Esophagus muscularis mucosa (tissue), 4 donors: ENCODE results near the gene FREM3. TPM values are rescaled to one million over a fixed set of nuclear protein-coding genes. Genes with fewer than 3 reads are reported as not detected.

Source experiments
- DNase-seq: peaks from one replicate; pipeline ENCODE4 v3.0.0-alpha.2; 2017; ENCODE audit errors: extremely low spot score
- H3K27ac ChIP-seq, 4 donors: fragments of 200-600 bp; sonication (generic); replicated peaks in 1 of 4; 1 replicate in 3 of 4; 2 replicates in 1 of 4; pipeline ENCODE4 v1.5.1; 2016 to 2019; ENCODE audit warnings: mild to moderate bottlenecking in 1 of 4
- H3K27me3 ChIP-seq, 4 donors: fragments of 200-600 bp; sonication (generic); one replicate each; pipeline versions ENCODE4 v1.5.1 to v1.6.0; 2016 to 2019
- H3K36me3 ChIP-seq, 4 donors: fragments of 200-600 bp; sonication (generic); one replicate each; pipeline ENCODE4 v1.5.1; 2016 to 2019
- H3K4me1 ChIP-seq, 4 donors: fragments of 200-600 bp; sonication (generic); one replicate each; pipeline ENCODE4 v1.5.1; 2016 to 2019
- H3K4me3 ChIP-seq, 4 donors: fragments of 200-600 bp; sonication (generic); 1 replicate in 2 of 4; 2 replicates in 2 of 4; pipeline ENCODE4 v1.5.1; 2016 to 2019; ENCODE audit warnings: mild to moderate bottlenecking in 4 of 4, moderate library complexity in 1 of 4
- H3K9me3 ChIP-seq, 4 donors: fragments of 200-600 bp; sonication (generic); 1 replicate in 3 of 4; 2 replicates in 1 of 4; pipeline ENCODE4 v1.5.1; 2016 to 2019
- EP300 ChIP-seq: sonication (generic); formaldehyde crosslinking; IDR thresholded peaks from one replicate; pipeline ENCODE4 v1.6.1; 2017; ENCODE audit warnings: antibody characterized with exemption
- POLR2A ChIP-seq: fragments of 450-650 bp; IDR thresholded peaks from one replicate; pipeline ENCODE4 v1.6.1; 2017; ENCODE audit warnings: antibody characterized with exemption, moderate library complexity, mild to moderate bottlenecking, low read depth
- POLR2AphosphoS5 ChIP-seq, 2 donors: sonication (generic); formaldehyde crosslinking; IDR thresholded peaks; one replicate each; pipeline ENCODE4 v1.6.1; 2017; ENCODE audit warnings: antibody characterized with exemption in 2 of 2
- WGBS: methylation state at CpG from one replicate; pipeline ENCODE4 v1.1.5; 2018; 5-methylcytosine and 5-hydroxymethylcytosine counted together
- intact Hi-C: fragments of 100-400 bp; cut with DNase I; formaldehyde crosslinking; loops from one replicate; pipeline ENCODE4 v1.15.1; 2023
- total RNA-seq, 4 donors: library from RNA; depleted of rRNA; stranded (reverse); fragments of >200 nt; gene quantifications; one replicate each; pipeline versions ENCODE4 v1.1.0 to v1.2.1, GENCODE V29; 2016
- TF ChIP-seq, protein P1 (sequence below), 3 experiments: fragments of 200-600 bp in 2 of 3; fragments of 450-650 bp in 1 of 3; sonication (generic) in 2 of 3; IDR thresholded peaks; one replicate each; pipeline ENCODE4 v1.5.1; 2017 to 2019; ENCODE audit warnings: antibody characterized with exemption in 3 of 3, mild to moderate bottlenecking in 2 of 3, moderate library complexity in 1 of 3

The FREM3 gene
- total RNA-seq, 4 donors from 2014 or later: not detected

DNA sequence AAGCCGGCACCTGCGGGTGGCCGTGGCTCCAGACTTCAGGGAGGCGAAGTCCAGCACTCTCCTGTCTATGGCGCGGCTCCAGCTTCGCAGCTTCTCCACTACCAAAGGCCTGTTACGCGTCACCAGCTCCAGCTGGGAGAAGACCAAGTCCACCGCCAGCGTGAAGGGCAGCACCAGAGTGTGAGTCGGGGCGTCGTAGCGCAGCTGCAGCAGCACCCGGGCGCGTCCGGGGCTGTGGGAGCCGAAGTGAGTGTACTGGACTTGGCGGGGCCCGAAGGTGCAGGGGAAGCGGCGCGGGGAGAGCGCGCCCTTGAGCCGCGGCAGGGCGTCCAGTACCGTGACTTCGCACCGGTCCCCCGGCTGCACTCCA is 444 bp downstream of the FREM3 start:
- Histone ChIP-seq H3K4me3 (peak overlapping the region; percentile 41 to 54 (median 46)), H3K4me1 (peaks cover 15 to 23% (median 19%) of the 10 kb centered on the region in 4 donors), H3K27me3 (peaks cover 0 to 43% (median 18%) of the 10 kb centered on the region in 4 donors), H3K9me3 (no peaks in the 10 kb centered on the region), H3K27ac (no peak overlapping the region), H3K36me3 (no peaks in the 10 kb centered on the region)
- DNase-seq: no peak
- TF ChIP-seq EP300: no peak
- TF ChIP-seq POLR2A: no peak
- TF ChIP-seq, protein P1, sequence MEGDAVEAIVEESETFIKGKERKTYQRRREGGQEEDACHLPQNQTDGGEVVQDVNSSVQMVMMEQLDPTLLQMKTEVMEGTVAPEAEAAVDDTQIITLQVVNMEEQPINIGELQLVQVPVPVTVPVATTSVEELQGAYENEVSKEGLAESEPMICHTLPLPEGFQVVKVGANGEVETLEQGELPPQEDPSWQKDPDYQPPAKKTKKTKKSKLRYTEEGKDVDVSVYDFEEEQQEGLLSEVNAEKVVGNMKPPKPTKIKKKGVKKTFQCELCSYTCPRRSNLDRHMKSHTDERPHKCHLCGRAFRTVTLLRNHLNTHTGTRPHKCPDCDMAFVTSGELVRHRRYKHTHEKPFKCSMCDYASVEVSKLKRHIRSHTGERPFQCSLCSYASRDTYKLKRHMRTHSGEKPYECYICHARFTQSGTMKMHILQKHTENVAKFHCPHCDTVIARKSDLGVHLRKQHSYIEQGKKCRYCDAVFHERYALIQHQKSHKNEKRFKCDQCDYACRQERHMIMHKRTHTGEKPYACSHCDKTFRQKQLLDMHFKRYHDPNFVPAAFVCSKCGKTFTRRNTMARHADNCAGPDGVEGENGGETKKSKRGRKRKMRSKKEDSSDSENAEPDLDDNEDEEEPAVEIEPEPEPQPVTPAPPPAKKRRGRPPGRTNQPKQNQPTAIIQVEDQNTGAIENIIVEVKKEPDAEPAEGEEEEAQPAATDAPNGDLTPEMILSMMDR (IDR thresholded peaks at IDR 0.05): no peak
- TF ChIP-seq POLR2AphosphoS5 (IDR thresholded peaks at IDR 0.05): no peak
- intact Hi-C loops: no loop called here
- WGBS: 2% methylated on average over 7 of the region's 34 CpGs

DNA sequence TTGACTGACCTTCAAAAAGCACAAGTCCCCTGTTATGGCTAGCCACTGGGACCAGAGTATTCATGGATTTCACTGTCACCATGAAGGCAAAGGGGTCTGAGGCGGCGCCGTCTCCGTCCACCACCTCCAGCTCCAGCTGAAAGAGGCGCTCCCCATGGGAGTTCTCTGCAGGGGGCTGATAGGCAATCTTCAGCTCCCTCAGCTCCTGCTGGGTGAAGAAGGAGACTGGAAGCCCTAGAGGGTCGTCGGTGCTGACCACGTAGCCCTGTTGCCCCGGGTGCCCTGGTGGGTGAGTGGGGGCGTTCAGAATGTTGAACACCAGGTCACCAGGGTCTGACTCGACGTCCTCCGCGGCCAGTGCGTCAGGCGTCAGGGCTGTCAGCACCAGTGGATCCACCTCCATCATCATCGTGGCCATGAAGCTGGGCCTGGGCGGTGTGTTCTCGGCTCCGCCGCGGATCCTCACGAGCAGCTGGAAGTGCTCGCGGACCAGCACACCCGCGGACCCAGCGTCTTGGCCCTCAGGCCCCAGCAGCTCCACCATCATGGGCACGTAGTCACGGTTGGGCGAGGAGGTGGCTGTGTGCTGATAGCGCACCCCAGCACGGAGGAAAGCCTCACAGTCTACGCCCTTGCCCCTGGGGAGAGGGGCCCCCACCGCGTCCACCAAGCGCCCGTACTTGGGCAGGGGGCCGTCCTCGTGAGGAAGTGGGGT is 987 bp downstream of the FREM3 start:
- no peak for TF ChIP-seq POLR2AphosphoS5 (IDR thresholded peaks at IDR 0.05)
- TF ChIP-seq POLR2A: no peak
- TF ChIP-seq EP300: no peak
- TF ChIP-seq, protein P1 (IDR thresholded peaks at IDR 0.05): no peak

DNA sequence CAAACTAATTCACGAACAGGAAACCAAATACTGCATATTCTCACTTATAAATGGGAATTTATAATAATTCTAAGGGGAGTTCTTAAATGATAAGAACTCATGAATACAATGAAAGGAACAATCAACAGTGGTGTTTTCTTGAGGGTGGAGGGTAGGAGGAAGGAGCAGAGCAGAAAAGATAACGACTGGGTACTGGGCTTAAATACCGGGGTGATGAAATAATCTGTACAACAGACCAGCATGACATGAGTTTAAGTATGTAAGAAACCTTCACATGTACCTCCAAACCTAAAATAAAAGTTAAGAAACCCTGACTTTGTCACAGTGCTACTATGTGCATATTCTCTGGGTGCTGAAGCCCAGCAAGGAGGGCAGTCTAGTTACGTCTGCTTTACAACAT is 6.6 kb downstream of the FREM3 start:
- TF ChIP-seq POLR2AphosphoS5 (IDR thresholded peaks at IDR 0.05) (no peak), EP300 (no peak), POLR2A (no peak)
- TF ChIP-seq, protein P1 (IDR thresholded peaks at IDR 0.05): no peak
- Histone ChIP-seq H3K36me3 (no peaks in the 10 kb centered on the region), H3K27ac (no peak overlapping the region), H3K4me1 (no peaks in the 10 kb centered on the region), H3K27me3 (peaks cover 0 to 21% (median 0%) of the 10 kb centered on the region in 4 donors), H3K9me3 (no peaks in the 10 kb centered on the region), H3K4me3 (no peak overlapping the region)
- no peak for DNase-seq
- intact Hi-C loops: no loop called here
- WGBS: 93% methylated on average over 4 of the region's 4 CpGs

More for the DNA sequence above, 987 bp downstream of the FREM3 start:
- H3K36me3 ChIP-seq: no peaks in the 10 kb centered on the region
- no peaks in the 10 kb centered on the region for H3K9me3 ChIP-seq
- no peak overlapping the region for H3K27ac ChIP-seq
- WGBS: 66% methylated on average over 14 of the region's 40 CpGs
- H3K27me3 ChIP-seq: peaks cover 0 to 43% (median 18%) of the 10 kb centered on the region in 4 donors
- H3K4me1 ChIP-seq: peaks cover 15 to 23% (median 19%) of the 10 kb centered on the region in 4 donors
- no peak for DNase-seq
- intact Hi-C loops: no loop called here
- peak overlapping the region; percentile 41 to 54 (median 46) for H3K4me3 ChIP-seq

DNA sequence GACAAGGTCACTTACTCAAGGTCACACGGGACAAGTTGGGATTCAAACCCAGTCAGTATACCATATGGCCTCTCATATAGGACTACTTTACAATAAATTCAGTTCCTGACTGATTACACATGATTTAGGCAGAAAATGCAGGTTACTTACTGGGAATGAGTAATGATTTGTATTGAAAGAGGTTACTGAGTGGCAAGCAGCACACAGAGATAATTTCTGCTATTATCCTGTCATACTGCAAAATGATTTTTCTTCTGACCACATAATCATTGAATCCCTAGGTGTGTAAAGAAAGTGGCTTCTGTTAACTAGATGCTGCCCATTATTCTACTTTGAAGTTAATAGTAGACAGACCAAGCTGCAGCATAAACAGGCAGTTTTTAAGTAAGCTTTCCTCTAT is 8.2 kb downstream of the FREM3 start:
- no peak overlapping the region for H3K27ac ChIP-seq
- no peaks in the 10 kb centered on the region for H3K9me3 ChIP-seq
- whole genome bisulfite sequencing: 95% methylated on average over 1 of the region's 1 CpG
- no peaks in the 10 kb centered on the region for H3K4me1 ChIP-seq
- no peaks in the 10 kb centered on the region for H3K36me3 ChIP-seq
- intact Hi-C loops: no loop called here
- no peak overlapping the region for H3K4me3 ChIP-seq
- peaks cover 0 to 5% (median 0%) of the 10 kb centered on the region in 4 donors for H3K27me3 ChIP-seq
- DNase-seq: no peak
- TF ChIP-seq EP300 (no peak), POLR2A (no peak), POLR2AphosphoS5 (IDR thresholded peaks at IDR 0.05) (no peak)
- TF ChIP-seq, protein P1 (IDR thresholded peaks at IDR 0.05): no peak
